ENCODE results near the gene ANKRD55. TPM values are rescaled to one million over a fixed set of nuclear protein-coding genes. Genes with fewer than 3 reads are reported as not detected.
"Not testable (repeated sequence)": the region's sequence is repeated elsewhere in the genome, so short reads cannot be mapped to it uniquely, and the experiment has no call there.

ANKRD55 gene
- total RNA-seq, 1 donor from 2014 or later: 0.74 TPM

DNA sequence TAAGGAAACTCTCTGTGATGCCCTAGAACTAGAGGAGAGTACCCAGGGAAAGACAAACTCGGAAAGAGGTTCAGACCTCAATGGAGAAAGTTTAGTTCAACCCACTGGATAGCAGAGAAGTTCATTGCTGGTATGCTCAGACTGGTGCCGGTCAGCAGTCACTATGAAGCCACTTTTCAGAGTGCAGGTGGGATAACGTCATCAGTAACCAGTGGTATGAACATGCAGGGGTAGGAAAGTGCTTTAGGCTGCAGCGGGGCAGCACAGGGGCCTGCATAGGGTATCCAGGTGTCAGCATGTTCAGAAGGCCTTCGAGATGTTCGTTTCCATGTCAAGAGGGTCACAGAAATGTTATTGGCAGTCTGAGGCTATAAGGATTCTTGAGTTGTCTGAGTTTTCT, 20.8 kb upstream of the ANKRD55 start:
- Histone ChIP-seq H3K27ac (no peak overlapping the region), H3K27me3 (no peaks in the 10 kb centered on the region), H3K9me3 (no peaks in the 10 kb centered on the region), H3K36me3 (no peaks in the 10 kb centered on the region), H3K4me3 (no peak overlapping the region), H3K4me1 (no peaks in the 10 kb centered on the region)
- DNase-seq (ENCODE audit: extremely low spot score in 2 of 2): no peak
- TF ChIP-seq CTCF (IDR thresholded peaks at IDR 0.05): no peak
- TF ChIP-seq POLR2A (IDR thresholded peaks at IDR 0.05): no peak
- no peak for TF ChIP-seq POLR2AphosphoS5 (IDR thresholded peaks at IDR 0.05; ENCODE audit: insufficient read depth in 1 of 2, low read depth in 1 of 2)
- intact Hi-C loops (cut with DNase I): no loop called here

- Histone ChIP-seq H3K36me3 (no peaks in the 10 kb centered on the region), H3K4me1 (no peaks in the 10 kb centered on the region), H3K27me3 (no peaks in the 10 kb centered on the region), H3K9me3 (no peaks in the 10 kb centered on the region), H3K4me3 (no peak overlapping the region), H3K27ac (no peak overlapping the region)
- DNase-seq (ENCODE audit: extremely low spot score in 2 of 2): no peak
- intact Hi-C loops (cut with DNase I): no loop called here
- TF ChIP-seq CTCF (IDR thresholded peaks at IDR 0.05): no peak
- no peak for TF ChIP-seq POLR2A (IDR thresholded peaks at IDR 0.05)
- no peak for TF ChIP-seq POLR2AphosphoS5 (IDR thresholded peaks at IDR 0.05; ENCODE audit: insufficient read depth in 1 of 2, low read depth in 1 of 2)
Observed at GRCh38 chr5:56253126-56253525, 20.0 kb upstream of the ANKRD55 start.

DNA sequence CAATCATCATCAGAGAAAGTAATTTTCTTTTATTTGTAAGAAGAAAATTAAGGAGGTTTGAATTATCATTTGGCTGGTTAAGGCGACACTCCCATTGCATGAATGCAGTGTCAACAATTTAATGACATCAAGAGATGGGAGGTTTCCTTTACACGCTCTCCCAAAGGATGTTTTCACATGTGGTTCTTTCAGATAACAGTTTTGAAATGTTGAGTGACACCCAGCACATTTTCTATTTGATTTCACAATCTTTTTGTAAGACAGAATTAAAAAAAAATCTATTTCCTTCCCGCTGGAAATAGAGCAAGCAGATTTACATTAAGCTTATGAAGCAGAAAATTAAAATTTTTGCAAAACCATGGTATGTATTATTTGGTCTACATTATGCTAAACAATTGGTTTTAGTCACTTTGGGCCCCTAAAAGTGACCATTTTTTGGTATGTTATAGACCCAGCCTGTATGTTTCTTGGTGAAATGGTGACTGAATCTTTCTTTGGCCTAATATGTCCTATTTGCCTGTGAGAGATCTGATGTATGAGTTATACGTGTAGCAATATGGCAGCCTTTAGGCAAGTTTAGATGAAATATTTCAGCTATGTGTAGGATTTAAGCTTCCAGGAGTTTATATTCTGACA, 18.9 kb upstream of the ANKRD55 start:
- H3K27ac ChIP-seq: no peak overlapping the region
- no peaks in the 10 kb centered on the region for H3K36me3 ChIP-seq
- no peaks in the 10 kb centered on the region for H3K27me3 ChIP-seq
- H3K4me3 ChIP-seq: no peak overlapping the region
- H3K4me1 ChIP-seq: no peaks in the 10 kb centered on the region
- no peak for DNase-seq (ENCODE audit: extremely low spot score in 2 of 2)
- no peaks in the 10 kb centered on the region for H3K9me3 ChIP-seq
- intact Hi-C loops (cut with DNase I): no loop called here
- TF ChIP-seq POLR2AphosphoS5 (IDR thresholded peaks at IDR 0.05; ENCODE audit: insufficient read depth in 1 of 2, low read depth in 1 of 2) (no peak), CTCF (IDR thresholded peaks at IDR 0.05) (no peak), POLR2A (IDR thresholded peaks at IDR 0.05) (no peak)

DNA sequence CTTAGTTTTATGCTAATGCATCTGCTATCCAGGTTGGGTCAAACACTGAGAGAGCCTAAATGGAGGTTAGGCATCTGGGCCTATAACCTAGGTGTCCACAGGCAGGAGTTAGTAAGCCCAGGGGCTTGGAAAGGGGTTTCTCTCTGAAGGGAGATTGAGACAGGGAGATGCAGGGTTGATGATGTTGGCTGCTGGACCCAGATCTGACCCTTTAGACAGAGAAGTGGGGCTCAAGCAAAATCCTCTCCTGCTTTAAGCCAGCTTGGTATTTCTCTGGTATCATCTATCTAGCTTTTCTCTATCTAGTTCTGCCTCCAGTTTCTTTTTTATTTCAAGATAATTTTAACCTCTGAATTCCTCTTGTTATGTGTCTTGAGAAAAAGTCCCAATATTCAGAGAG, 18.3 kb upstream of the ANKRD55 start:
- H3K9me3 ChIP-seq: no peaks in the 10 kb centered on the region
- no peak for DNase-seq (ENCODE audit: extremely low spot score in 2 of 2)
- H3K36me3 ChIP-seq: no peaks in the 10 kb centered on the region
- intact Hi-C loops (cut with DNase I): no loop called here
- no peak overlapping the region for H3K4me3 ChIP-seq
- H3K27ac ChIP-seq: no peak overlapping the region
- H3K4me1 ChIP-seq: no peaks in the 10 kb centered on the region
- H3K27me3 ChIP-seq: no peaks in the 10 kb centered on the region
- TF ChIP-seq POLR2AphosphoS5 (IDR thresholded peaks at IDR 0.05; ENCODE audit: insufficient read depth in 1 of 2, low read depth in 1 of 2) (no peak), CTCF (IDR thresholded peaks at IDR 0.05) (no peak), POLR2A (IDR thresholded peaks at IDR 0.05) (no peak)

- intact Hi-C loops (cut with DNase I): no loop called here
- Histone ChIP-seq H3K4me3 (no peak overlapping the region), H3K9me3 (no peaks in the 10 kb centered on the region), H3K36me3 (no peaks in the 10 kb centered on the region), H3K4me1 (no peaks in the 10 kb centered on the region), H3K27me3 (no peaks in the 10 kb centered on the region), H3K27ac (no peak overlapping the region)
- no peak for DNase-seq (ENCODE audit: extremely low spot score in 2 of 2)
- TF ChIP-seq POLR2AphosphoS5 (IDR thresholded peaks at IDR 0.05; ENCODE audit: insufficient read depth in 1 of 2, low read depth in 1 of 2): no peak
- TF ChIP-seq CTCF (IDR thresholded peaks at IDR 0.05): no peak
- no peak for TF ChIP-seq POLR2A (IDR thresholded peaks at IDR 0.05)
Observed at GRCh38 chr5:56250011-56250410, 16.9 kb upstream of the ANKRD55 start.

GRCh38 chr5:56249085-56249484, 16.0 kb upstream of the ANKRD55 start:
- H3K4me1 ChIP-seq; DNase-seq (ENCODE audit: extremely low spot score in 2 of 2); H3K9me3 ChIP-seq; H3K27ac ChIP-seq; intact Hi-C loops (cut with DNase I); H3K27me3 ChIP-seq; H3K36me3 ChIP-seq; H3K4me3 ChIP-seq: not testable (repeated sequence)
